ENCODE data around the gene PIAS4. TPM values are rescaled to one million over a fixed set of nuclear protein-coding genes. Genes with fewer than 3 reads are reported as not detected.
A peak's percentile ranks its signal among the peaks of the same experiment; 100 is the strongest.

Gene PIAS4
- total RNA-seq, 1 donor, result 17.3 TPM

DNA sequence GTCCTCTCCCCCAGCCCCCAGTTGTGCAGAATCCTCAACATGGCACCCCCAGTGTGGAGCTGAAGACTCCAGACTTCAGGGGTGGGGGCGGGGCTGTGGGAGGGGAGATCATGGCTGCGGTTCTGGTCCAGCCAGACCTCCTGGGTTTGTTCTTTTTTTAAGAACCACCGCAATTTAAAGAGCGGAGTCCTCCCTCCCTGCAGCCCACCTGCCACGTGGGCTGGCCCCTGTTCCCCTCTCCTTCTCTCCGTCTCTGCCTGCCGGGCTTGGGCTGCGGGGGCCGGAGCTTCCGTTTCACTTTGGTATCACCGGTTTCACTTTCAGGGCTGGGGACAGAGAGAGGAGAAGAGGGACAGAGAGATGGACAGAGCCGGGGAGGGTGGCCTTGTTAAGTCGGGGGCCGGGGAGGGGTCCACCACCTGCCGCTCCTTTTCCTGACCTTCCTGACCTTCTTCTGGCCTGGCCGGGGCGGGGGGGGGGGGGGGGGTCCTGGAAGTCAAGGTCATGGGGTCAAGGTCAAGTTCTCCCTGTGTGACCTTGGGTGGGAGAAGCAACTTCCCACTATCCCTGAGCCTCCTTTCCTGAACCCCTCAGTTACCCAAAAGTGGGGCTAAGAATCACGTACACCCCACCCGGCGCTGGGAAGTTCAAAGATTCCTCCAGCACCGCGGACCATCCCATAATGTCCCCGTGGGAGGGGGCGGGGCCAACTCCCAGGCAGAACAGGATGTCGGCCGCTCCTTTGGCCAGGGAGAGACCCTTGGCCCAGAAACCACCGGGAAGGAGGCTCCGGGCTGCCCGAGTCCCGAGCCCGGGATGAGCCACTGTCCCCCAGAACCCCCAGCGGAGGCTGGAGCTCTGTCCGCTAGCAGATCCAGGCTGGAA lies 70.5 kb downstream of the PIAS4 start:
- peak overlapping the region; percentile 51 for H3K4me3 ChIP-seq (ENCODE audit: low read depth, low read length)
- no peak for DNase-seq (ENCODE audit: low read depth)
- TF ChIP-seq, protein P1, sequence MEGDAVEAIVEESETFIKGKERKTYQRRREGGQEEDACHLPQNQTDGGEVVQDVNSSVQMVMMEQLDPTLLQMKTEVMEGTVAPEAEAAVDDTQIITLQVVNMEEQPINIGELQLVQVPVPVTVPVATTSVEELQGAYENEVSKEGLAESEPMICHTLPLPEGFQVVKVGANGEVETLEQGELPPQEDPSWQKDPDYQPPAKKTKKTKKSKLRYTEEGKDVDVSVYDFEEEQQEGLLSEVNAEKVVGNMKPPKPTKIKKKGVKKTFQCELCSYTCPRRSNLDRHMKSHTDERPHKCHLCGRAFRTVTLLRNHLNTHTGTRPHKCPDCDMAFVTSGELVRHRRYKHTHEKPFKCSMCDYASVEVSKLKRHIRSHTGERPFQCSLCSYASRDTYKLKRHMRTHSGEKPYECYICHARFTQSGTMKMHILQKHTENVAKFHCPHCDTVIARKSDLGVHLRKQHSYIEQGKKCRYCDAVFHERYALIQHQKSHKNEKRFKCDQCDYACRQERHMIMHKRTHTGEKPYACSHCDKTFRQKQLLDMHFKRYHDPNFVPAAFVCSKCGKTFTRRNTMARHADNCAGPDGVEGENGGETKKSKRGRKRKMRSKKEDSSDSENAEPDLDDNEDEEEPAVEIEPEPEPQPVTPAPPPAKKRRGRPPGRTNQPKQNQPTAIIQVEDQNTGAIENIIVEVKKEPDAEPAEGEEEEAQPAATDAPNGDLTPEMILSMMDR (IDR thresholded peaks at IDR 0.05; ENCODE audit: insufficient read depth, low read depth, low read length), result no peak

DNA sequence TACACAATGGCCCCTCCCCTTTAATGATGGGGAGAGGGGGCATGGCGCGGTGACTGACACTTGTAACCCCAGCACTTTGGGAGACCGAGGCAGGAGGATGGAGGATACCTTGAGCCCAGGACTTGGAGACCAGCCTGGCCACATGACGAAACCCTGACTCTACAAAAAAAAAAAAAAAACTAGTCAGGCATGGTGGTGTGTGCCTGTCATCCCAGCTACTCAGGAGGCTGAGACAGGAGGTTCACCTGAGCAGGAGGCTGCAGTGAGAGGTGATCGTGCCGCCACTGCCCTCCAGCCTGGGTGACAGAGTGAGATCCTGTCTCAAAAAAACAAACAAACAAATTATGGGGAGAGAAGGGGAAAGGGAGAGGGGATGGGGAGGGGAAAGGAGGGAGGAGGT lies 72.9 kb downstream of the PIAS4 start:
- TF ChIP-seq, protein P1 (IDR thresholded peaks at IDR 0.05; ENCODE audit: insufficient read depth, low read depth, low read length), result no peak
- no peak for DNase-seq (ENCODE audit: low read depth)
- H3K4me3 ChIP-seq (ENCODE audit: low read depth, low read length), result no peak overlapping the region

DNA sequence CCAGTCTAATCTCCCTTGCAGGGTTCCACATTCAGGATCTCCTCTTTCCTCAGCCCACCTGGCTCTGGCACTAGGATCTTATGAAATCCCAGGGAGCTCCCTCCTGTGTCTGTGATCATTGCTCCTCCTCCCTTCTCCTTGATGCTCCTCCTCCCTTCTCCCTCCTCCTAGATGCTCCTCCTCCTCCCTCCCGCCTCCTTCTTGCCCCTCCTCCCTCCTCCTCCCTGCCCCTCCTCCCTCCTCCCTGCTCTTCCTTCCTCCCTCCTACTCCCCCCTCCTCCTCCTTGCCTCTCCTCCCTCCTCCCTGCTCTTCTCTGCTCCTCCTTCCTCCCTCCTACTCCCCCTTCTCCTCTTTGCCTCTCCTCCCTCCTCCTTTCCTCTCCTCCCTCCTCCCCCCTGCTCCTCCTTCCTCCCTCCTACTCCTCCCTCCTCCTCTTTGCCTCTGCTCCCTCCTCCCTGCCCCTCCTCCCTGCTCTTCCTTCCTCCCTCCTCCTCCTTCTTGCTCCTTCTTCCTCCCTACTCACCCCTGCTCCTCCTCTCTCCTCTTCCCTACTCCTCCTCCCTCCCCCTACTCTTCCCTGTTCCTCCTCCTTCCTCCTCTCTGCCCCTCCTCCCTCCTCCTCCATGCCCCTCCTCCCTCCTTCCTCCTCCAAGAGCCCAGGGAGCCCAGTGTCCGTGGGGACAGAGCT lies 74.0 kb downstream of the PIAS4 start:
- no peak overlapping the region for H3K4me3 ChIP-seq (ENCODE audit: low read depth, low read length)
- DNase-seq (ENCODE audit: low read depth), result no peak
- TF ChIP-seq, protein P1 (IDR thresholded peaks at IDR 0.05; ENCODE audit: insufficient read depth, low read depth, low read length), result no peak

DNA sequence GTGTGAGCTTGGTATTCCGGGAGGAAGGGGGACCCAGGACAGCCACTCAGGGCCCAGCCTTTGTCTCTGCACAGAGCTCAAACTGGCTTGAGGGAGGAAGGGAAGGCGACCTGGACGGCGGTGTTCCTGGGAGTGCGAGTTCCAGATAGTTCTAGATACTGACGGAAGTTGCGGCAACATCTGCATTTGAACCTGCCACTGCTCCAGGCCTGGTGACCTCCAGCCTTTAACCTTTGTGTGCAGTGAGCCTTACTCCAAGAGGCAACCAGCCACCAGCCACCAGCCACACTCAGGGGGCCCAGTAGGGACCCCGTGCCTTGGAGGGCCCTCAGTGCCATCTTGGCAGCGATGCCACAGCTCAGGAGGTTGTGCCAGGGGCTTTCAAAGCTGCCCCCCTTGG lies 74.6 kb downstream of the PIAS4 start:
- H3K4me3 ChIP-seq (ENCODE audit: low read depth, low read length), result no peak overlapping the region
- TF ChIP-seq, protein P1 (IDR thresholded peaks at IDR 0.05; ENCODE audit: insufficient read depth, low read depth, low read length), result no peak
- DNase-seq (ENCODE audit: low read depth), result no peak

DNA sequence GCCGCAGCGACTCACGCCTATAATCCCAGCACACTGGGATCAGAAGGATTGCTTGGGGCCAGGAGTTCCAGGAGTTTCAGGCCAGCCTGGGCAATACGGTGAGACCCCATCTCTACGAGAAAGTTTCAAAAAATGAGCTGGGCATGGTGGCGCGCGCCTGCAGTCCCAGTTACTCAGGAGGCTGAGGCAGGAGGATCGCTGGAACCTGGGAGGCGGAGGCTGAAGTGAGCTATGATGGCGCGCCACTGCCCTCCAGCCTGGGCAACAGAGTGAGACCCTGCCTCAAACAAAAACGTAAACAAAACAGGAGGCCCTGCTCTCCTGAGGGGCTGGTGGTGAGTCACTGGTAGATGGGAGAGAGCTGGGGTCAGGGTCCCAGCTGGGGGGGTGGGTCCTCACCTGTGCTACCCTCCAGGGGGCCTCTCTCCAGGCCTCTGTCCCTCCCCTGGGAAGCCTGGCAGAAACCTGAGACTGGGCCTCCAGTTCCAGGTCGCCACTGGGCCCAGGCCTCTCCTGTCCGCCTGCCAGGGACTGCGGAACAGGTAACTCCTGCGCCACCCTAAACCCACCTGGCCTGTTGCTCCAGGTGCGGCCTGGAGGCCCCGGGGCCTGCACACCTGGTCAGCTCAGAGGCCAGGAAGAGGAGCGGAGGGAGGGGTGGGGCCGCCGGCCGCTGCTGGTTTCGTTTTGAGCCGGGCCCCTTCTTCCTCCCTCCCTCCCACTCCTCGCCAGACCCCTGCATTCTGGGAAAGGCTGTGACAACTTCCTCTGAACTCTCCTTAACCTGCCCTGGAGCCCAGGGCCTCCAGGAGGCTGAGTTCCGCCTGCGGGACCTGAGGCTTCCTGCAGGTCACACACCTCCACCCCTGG lies 76.4 kb downstream of the PIAS4 start:
- TF ChIP-seq, protein P1 (IDR thresholded peaks at IDR 0.05; ENCODE audit: insufficient read depth, low read depth, low read length), result no peak
- DNase-seq (ENCODE audit: low read depth), result no peak
- no peak overlapping the region for H3K4me3 ChIP-seq (ENCODE audit: low read depth, low read length)

DNA sequence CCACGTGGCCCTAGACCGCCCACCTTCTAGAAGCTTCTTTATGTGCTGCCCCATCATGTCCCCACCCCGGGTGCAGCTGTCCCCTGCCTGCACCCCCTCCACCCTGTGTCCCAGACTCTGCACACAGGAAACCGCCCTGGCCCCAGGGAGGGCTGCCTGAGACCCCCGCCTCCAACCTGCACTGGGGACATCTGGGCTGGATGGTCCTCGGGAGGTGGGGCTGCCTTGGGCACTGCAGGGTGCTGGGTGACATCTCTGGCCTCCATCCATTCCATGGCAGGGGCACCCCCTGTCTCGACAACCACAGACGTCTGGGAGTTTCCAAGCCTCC lies 77.0 kb downstream of the PIAS4 start:
- DNase-seq (ENCODE audit: low read depth), result no peak
- TF ChIP-seq, protein P1 (IDR thresholded peaks at IDR 0.05; ENCODE audit: insufficient read depth, low read depth, low read length), result no peak

More for the DNA sequence above, 77.0 kb downstream of the PIAS4 start:
- H3K4me3 ChIP-seq (ENCODE audit: low read depth, low read length), result no peak overlapping the region
